NT2/D1 (cell line): ENCODE measurements around the gene DBT.

Experiments used
- SUZ12 ChIP-seq: IDR thresholded peaks from 2 replicates; pipeline ENCODE4 v1.6.1; 2011; ENCODE audit not compliant: insufficient read length, insufficient read depth; ENCODE audit errors: extremely low read depth
- YY1 ChIP-seq: IDR thresholded peaks from 2 replicates; pipeline ENCODE4 v1.6.1; 2011; ENCODE audit not compliant: insufficient read length, insufficient read depth
- ZNF274 ChIP-seq: IDR thresholded peaks from 2 replicates; pipeline ENCODE4 v1.6.1; 2011; ENCODE audit warnings: mild to moderate bottlenecking, low read depth, low read length

DNA sequence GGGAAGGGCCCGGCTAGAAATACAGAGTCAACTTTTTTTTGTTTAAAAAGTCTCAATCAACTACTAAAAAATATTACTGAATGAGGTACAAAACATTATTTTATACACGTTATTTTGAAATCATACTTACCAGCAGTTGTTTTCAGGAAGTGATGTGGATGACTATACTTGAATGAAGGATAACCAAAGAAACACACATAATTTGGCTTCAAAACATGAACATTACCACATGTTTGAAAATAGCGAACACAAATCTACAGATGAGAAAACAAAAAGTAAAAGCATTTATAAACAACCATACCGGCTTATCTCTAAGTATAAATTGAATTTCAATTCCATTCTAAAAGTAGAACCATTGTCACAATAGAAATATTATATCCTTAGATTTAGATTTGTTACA lies 9.0 kb downstream of the DBT start:
- no peak for TF ChIP-seq ZNF274
- no peak for TF ChIP-seq SUZ12
- no peak for TF ChIP-seq YY1
